Activated CD4-positive, alpha-beta T cell treated with anti-CD3 and anti-CD28 coated beads, Interleukin-2, amount 50 U/mL, for 24 hours (primary cell): ENCODE results near the gene SLC6A6.

Experiments
- DNase-seq, 2 donors: peaks; one replicate each; pipeline ENCODE4 v3.0.0-alpha.2; 2020; ENCODE audit warnings: low read depth in 1 of 2, low spot score in 1 of 2

The SLC6A6 gene

DNA sequence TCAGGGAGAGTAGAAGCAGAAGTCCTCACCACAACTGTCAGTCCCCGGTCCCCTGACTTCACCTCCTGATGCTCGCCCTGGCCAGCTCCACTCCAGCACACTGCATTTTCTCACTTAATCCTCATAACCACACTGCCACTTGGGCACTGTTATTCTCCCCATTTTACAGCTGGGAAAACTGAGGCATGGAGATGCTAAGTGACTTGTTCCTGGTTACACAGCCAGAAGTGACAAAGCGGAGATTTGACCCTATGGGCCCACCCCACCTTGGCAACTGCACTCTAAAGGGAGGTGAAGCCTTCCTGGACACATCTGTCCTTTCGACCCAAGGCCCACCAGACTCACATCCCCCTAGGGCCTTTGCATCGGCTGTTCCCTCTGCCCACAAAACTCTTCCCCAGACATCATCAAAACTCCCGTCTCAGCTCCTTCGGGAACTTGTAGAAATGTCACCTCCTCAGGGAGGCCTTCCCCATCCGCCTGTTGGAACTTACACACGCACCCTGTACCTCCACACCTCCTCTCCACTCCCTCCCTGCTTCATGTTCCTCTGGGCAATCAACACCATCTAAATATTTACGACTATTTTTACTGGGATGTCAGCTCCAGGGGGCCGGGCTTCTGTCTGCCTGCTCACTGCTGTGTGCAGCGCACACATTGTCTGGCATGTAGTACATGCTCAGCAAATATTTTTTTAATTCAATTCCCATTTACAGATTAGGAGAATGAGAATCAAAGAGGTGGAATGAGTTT lies 134.6 kb downstream of the SLC6A6 start:
- no peak for DNase-seq

DNA sequence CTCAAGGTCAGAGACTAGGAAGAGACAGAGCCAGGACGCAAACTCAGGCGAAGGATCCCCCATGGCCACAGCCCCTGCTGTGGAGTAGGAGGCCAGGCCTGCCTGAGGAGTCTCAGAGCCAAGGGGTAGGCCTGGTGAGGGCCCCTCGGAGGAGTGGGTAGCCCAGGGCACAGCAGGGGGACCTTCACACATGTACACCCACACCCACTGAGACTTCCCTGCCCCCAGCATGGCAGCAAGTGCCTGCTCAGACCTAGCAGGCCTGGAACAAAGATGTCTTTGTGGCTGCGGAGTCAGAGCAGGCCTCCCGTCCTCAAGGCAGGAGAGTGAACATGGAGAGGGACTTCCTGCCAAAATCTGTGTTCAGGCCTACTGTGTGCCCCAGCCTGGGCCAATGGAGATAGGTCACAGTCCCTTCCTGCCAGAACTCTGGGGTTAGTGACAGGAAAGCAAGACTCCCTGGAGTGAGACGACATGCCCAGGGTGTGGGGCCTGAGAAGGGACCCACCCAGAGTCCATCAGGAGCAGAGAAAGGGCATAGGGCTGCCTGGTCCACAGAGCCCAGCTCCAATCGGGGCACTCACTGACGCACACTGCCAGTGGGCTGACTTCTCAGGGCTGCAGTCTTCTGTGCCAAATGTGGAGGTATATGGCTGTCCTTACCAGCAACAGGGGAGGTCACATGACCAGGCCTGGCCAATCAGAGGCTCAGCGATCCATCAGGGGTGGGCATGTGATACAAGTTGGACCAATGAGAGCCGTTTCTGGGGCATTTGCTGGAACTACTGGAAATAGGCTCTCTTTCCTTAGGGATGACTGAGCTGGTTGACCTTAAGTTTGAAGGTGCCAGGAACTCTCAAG lies 135.4 kb downstream of the SLC6A6 start:
- DNase-seq = no peak

DNA sequence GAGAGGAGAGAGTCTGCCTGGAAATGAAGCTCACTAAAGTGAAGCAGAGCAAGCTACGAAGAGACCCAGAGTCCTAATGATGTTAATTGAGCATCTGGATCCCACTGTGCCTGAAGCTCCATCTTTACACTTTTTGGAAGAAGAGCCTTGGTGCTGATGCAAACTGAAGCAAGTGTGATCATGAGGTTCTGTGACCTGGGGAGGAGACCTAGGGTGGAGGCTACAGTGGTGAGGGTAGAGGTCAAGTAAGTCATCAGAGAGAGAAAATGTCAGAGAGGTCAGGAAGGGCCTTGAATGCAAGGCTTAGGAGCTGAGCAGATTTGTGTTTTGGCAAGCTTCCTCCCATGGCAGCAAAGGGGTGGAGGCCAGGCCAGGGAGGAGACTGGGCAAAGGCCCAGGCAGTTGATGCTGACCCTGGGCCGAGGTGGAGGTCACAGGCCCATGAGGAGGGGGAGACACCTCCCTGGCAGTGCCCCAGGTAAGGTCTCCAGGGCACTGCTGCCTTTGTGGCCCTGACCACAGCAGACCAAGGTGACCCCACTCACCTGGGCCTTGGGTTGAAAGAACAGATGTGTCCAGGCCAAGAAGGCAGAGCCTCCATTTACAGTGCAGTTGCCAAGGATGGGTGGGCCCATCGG lies 136.2 kb downstream of the SLC6A6 start:
- no peak for DNase-seq
